K562 (cell line): Measurements from ENCODE around the gene MAD2L1. TPM values are rescaled to one million over a fixed set of nuclear protein-coding genes. Genes with fewer than 3 reads are reported as not detected.

Experiments used
- ATAC-seq: fragments of 200-7000 bp; cut with Tn5 transposase; 3 replicates; pipeline ENCODE4 v1.9.1; 2020; ENCODE audit warnings: moderate library complexity
- Bru-seq: library from RNA; stranded (reverse); fragments of 400-500 nt; gene quantifications from one replicate; lab custom pipeline; 2021; lab: Mats Ljungman, UMichigan
- BruChase-seq, 2 experiments: library from RNA; stranded (reverse); fragments of 400-500 nt; gene quantifications; one replicate each; lab custom pipeline; 2021; lab: Mats Ljungman, UMichigan
- BruUV-seq: library from RNA; stranded (reverse); fragments of 400-500 nt; replicated peaks from 2 replicates; lab custom pipeline; 2021; lab: Mats Ljungman, UMichigan
- CTCF ChIA-PET: fragments of 300-600 bp; formaldehyde crosslinking; extraction: SDS; loops from one replicate; lab custom pipeline; 2021; ENCODE audit warnings: low intra/inter-chr PET ratio; lab: Yijun Ruan, JAX
- POLR2A ChIA-PET: fragments of 300-600, 350-650 bp; sonication (Branson Sonifier 250); formaldehyde crosslinking; extraction: SDS; loops from one replicate; lab custom pipeline; 2021; ENCODE audit warnings: antibody characterized with exemption, inconsistent platforms; lab: Yijun Ruan, JAX
- DNase-seq, 4 experiments: peaks; one replicate each; pipeline versions ENCODE4 v3.0.0 to v3.0.0-alpha.2; 2011 to 2018; ENCODE audit warnings: low spot score in 3 of 4, mixed read lengths in 3 of 4; ENCODE audit errors: extremely low read depth in 1 of 4
- FAIRE-seq: peaks from 2 replicates; lab custom pipeline; 2011; peaks lifted over from hg19 to GRCh38; lab: Jason Lieb, UNC
- H2AFZ ChIP-seq: 2 replicates; pipeline ENCODE4 v1.6.0; 2011; ENCODE audit warnings: low read depth, low read length, control low read depth, inconsistent platforms
- H3K27ac ChIP-seq: fragments of 200-600 bp; 3 replicates; pipeline ENCODE4 v1.8.0; 2011; ENCODE audit warnings: low read depth, mild to moderate bottlenecking, control low read depth, inconsistent platforms, low read length, moderate library complexity, mixed read lengths; ENCODE audit errors: extremely low read depth
- H3K27me3 ChIP-seq, 2 experiments: fragments of 300-600 bp in 1 of 2; 2 replicates in 1 of 2; 3 replicates in 1 of 2; pipeline versions ENCODE4 v1.6.0 to v1.8.0; 2011; ENCODE audit warnings: inconsistent platforms in 2 of 2, low read length in 2 of 2, mild to moderate bottlenecking in 1 of 2, mixed read lengths in 1 of 2, moderate library complexity in 1 of 2; ENCODE audit not compliant: control insufficient read depth in 2 of 2, insufficient read depth in 2 of 2
- H3K36me3 ChIP-seq: fragments of 300-600 bp; 3 replicates; pipeline ENCODE4 v1.8.0; 2011; ENCODE audit warnings: mild to moderate bottlenecking, low read length, inconsistent platforms; ENCODE audit not compliant: control insufficient read depth, insufficient read depth
- H3K4me1 ChIP-seq, 2 experiments: fragments of 200-600 bp in 1 of 2; replicated peaks in 1 of 2; 2 replicates in 1 of 2; 3 replicates in 1 of 2; pipeline versions ENCODE4 v1.5.1 to v1.8.0; 2011; ENCODE audit warnings: inconsistent platforms in 2 of 2, low read length in 2 of 2, mild to moderate bottlenecking in 1 of 2, mixed read lengths in 1 of 2, moderate library complexity in 1 of 2; ENCODE audit not compliant: control insufficient read depth in 2 of 2, insufficient read depth in 2 of 2
- H3K4me2 ChIP-seq: 2 replicates; pipeline ENCODE4 v1.6.1; 2011; ENCODE audit warnings: low read length, control low read depth, inconsistent platforms, mixed read lengths; ENCODE audit not compliant: insufficient read depth
- H3K4me3 ChIP-seq: fragments of 200-600 bp; sonication (generic), shearing (Covaris generic); 2 replicates; pipeline ENCODE4 v1.5.1; 2016; ENCODE audit warnings: control low read depth, inconsistent platforms
- H3K79me2 ChIP-seq: fragments of 200-600 bp; 3 replicates; pipeline ENCODE4 v1.8.0; 2011; ENCODE audit warnings: low read length, inconsistent platforms; ENCODE audit not compliant: control insufficient read depth, insufficient read depth
- H3K9ac ChIP-seq, 2 experiments: 2 replicates each; pipeline versions ENCODE4 v1.6.0 to v1.6.1; 2011; ENCODE audit warnings: low read depth in 2 of 2, low read length in 2 of 2, control low read depth in 1 of 2, inconsistent platforms in 1 of 2, mild to moderate bottlenecking in 1 of 2, mixed read lengths in 1 of 2; ENCODE audit not compliant: insufficient read depth in 1 of 2
- H3K9me1 ChIP-seq: one replicate; pipeline ENCODE4 v1.6.0; 2011; ENCODE audit warnings: inconsistent platforms, mild to moderate bottlenecking, low read length, moderate library complexity; ENCODE audit not compliant: control insufficient read depth, insufficient read depth
- H3K9me3 ChIP-seq: replicated peaks from 2 replicates; pipeline ENCODE4 v1.5.1; 2011; ENCODE audit warnings: low read depth, low read length, inconsistent platforms; ENCODE audit not compliant: control insufficient read depth, insufficient read depth
- H4K20me1 ChIP-seq: replicated peaks from 2 replicates; pipeline ENCODE4 v1.6.1; 2011; ENCODE audit warnings: low read length, inconsistent platforms, mixed read lengths; ENCODE audit not compliant: control insufficient read depth, insufficient read depth
- CHD1 ChIP-seq: fragments of 200-600 bp; sonication (generic); IDR thresholded peaks from one replicate; pipeline ENCODE4 v1.6.1; 2012; ENCODE audit warnings: mild to moderate bottlenecking, moderate library complexity, low read length, inconsistent platforms
- HLTF ChIP-seq: fragments of 450-650 bp; IDR thresholded peaks from 2 replicates; pipeline ENCODE4 v1.6.1; 2016
- JUN ChIP-seq, 2 experiments: sonication (generic) in 1 of 2; formaldehyde crosslinking in 1 of 2; IDR thresholded peaks; 2 replicates each; pipeline versions ENCODE4 v1.6.1 to v1.8.0; 2012 to 2022; ENCODE audit warnings: borderline replicate concordance in 2 of 2, mild to moderate bottlenecking in 2 of 2, improper control_type of control experiment in 1 of 2, low read depth in 1 of 2, low read length in 1 of 2, missing genetic modification reagents in 1 of 2
- MECOM ChIP-seq: fragments of 250-450 bp; sonication (Bioruptor Pico); IDR thresholded peaks from 2 replicates; pipeline ENCODE4 v1.8.0; 2022; ENCODE audit warnings: inconsistent platforms
- MEIS2 ChIP-seq: fragments of 450-650 bp; IDR thresholded peaks from 2 replicates; pipeline ENCODE4 v1.6.1; 2014; ENCODE audit warnings: mild to moderate bottlenecking; ENCODE audit not compliant: partially characterized antibody
- PML ChIP-seq: IDR thresholded peaks from 2 replicates; pipeline ENCODE4 v1.6.1; 2012; ENCODE audit warnings: low read length, inconsistent platforms
- POLR2AphosphoS5 ChIP-seq: IDR thresholded peaks from 2 replicates; pipeline ENCODE4 v1.6.1; 2011; ENCODE audit warnings: mild to moderate bottlenecking, low read depth, low read length, moderate library complexity; ENCODE audit not compliant: control insufficient read depth, insufficient read depth
- POLR2G ChIP-seq: fragments of 200-400 bp; formaldehyde crosslinking; IDR thresholded peaks from 2 replicates; pipeline ENCODE4 v1.6.1; 2017; ENCODE audit warnings: low read depth, mild to moderate bottlenecking, antibody characterized with exemption, low read length, moderate library complexity
- THAP12 ChIP-seq: fragments of 250-450 bp; sonication (Bioruptor Pico); IDR thresholded peaks from 2 replicates; pipeline ENCODE4 v1.9.0; 2021; ENCODE audit warnings: mild to moderate bottlenecking, inconsistent platforms
- ZBED1 ChIP-seq: IDR thresholded peaks from 2 replicates; pipeline ENCODE4 v1.6.1; 2014
- WGBS: fragments of 100-300 bp; shearing (Covaris generic); methylation state at CpG from one replicate; pipeline ENCODE4 v1.1.6; 2016; ENCODE audit warnings: low coverage, mixed read lengths; ENCODE audit not compliant: insufficient coverage; ENCODE audit errors: missing lambda C conversion rate; 5-methylcytosine and 5-hydroxymethylcytosine counted together
- in situ Hi-C: fragments of 300-500 bp; cut with MboI; formaldehyde crosslinking; loops from 4 replicates; pipeline ENCODE4 v1.15.0; 2018; ENCODE audit warnings: inconsistent platforms, mixed read lengths
- intact Hi-C: fragments of 100-400 bp; cut with micrococcal nuclease; formaldehyde crosslinking; loops from 2 replicates; pipeline ENCODE4 v1.14.2; 2022
- long read RNA-seq, 3 experiments: library from polyadenylated mRNA in 2 of 3; library from RNA in 1 of 3; unstranded in 2 of 3; stranded (forward) in 1 of 3; transcript quantifications; one replicate each; pipeline ENCODE4 v2.0.0, GENCODE V29; 2019 to 2022
- polyA minus RNA-seq, 3 experiments: library from RNA; depleted of rRNA, polyadenylated mRNA; stranded (reverse); fragments of >200 nt; gene quantifications; 2 replicates each; pipeline ENCODE4 v1.2.3, GENCODE V29; 2011
- polyA plus RNA-seq, 8 experiments: library from polyadenylated mRNA; depleted of rRNA in 4 of 8; stranded (reverse) in 5 of 8; unstranded in 3 of 8; fragments of >200 nt; fragmentation: Nextera tagmentation in 2 of 8; fragmentation: Illumina TruSeq in 1 of 8; extraction: Ambion mirVana in 2 of 8; extraction: Trizol in 1 of 8; gene quantifications; 2 replicates each; pipeline versions ENCODE4 v1.2.1 to v1.2.3, GENCODE V29; 2011 to 2014; ENCODE audit warnings: inconsistent platforms in 1 of 8, missing spikeins in 1 of 8
- total RNA-seq, 7 experiments: library from RNA; depleted of rRNA in 6 of 7; stranded (reverse); fragments of >200 nt in 6 of 7; fragmentation: Illumina TruSeq in 2 of 7; extraction: Trizol in 2 of 7; gene quantifications; 2 replicates each; pipeline versions ENCODE4 v1.2.1 to v1.2.3, GENCODE V29; 2011 to 2021; ENCODE audit warnings: low replicate concordance in 1 of 7

Gene MAD2L1
- total RNA-seq (2011; cell fraction: chromatin; rRNA removed; ENCODE audit: low replicate concordance) = 24.4 and 36.0 TPM in 2 replicates
- total RNA-seq (2011; cell fraction: nucleolus; rRNA removed) = 30.1 and 33.0 TPM in 2 replicates
- 34.8 and 42.7 TPM in 2 replicates for total RNA-seq (2011; cell fraction: nucleoplasm; rRNA removed)
- 112 and 129 TPM in 2 replicates for total RNA-seq (2014; rRNA removed)
- total RNA-seq (2014; rRNA removed; fragmentation: Illumina TruSeq; extraction: Trizol) = 164 and 178 TPM in 2 replicates
- 110 and 115 TPM in 2 replicates for total RNA-seq (2015; rRNA removed; fragmentation: Illumina TruSeq; extraction: Trizol)
- 98.5 and 103 TPM in 2 replicates for total RNA-seq (2021)
- polyA plus RNA-seq (2011; rRNA removed) = 161 and 193 TPM in 2 replicates
- polyA plus RNA-seq (2011; cell fraction: cytosol; rRNA removed) = 73.3 and 97.3 TPM in 2 replicates
- polyA plus RNA-seq (2011; cell fraction: nucleus; rRNA removed) = 75.5 and 111 TPM in 2 replicates
- polyA plus RNA-seq (2012) = 91.8 and 167 TPM in 2 replicates
- 75.0 and 84.4 TPM in 2 replicates for polyA plus RNA-seq (2014; fragmentation: Illumina TruSeq; extraction: Trizol)
- polyA plus RNA-seq (2014; fragmentation: Nextera tagmentation; extraction: Ambion mirVana) = 100 to 1,000 TPM; 395 to 494 TPM
- 78.9 and 103 TPM in 2 replicates for polyA plus RNA-seq (2014; rRNA removed)
- 66.8 and 77.7 TPM in 2 replicates for polyA minus RNA-seq (2011; rRNA and poly(A)+ RNA removed)
- polyA minus RNA-seq (2011; cell fraction: cytosol; rRNA and poly(A)+ RNA removed) = 33.4 and 59.5 TPM in 2 replicates
- polyA minus RNA-seq (2011; cell fraction: nucleus; rRNA and poly(A)+ RNA removed) = 38.8 and 63.4 TPM in 2 replicates
- Bru-seq, nascent RNA = percentile 97 among the genes with signal in this experiment
- BruChase-seq, experiment 1, labeled RNA remaining after a 2-hour chase = percentile 96 among the genes with signal in this experiment
- percentile 94 among the genes with signal in this experiment for BruChase-seq, experiment 2, labeled RNA remaining after a 6-hour chase
- long read RNA-seq, experiment 1, full-length matches to known transcripts = 369 of 403 reads
- long read RNA-seq, experiment 1, partial matches to known transcripts = 25 of 403 reads
- long read RNA-seq, experiment 1, other reads (novel, unspliced or antisense) = 9 of 403 reads
- long read RNA-seq, experiment 2, full-length matches to known transcripts = 35 of 81 reads
- long read RNA-seq, experiment 2, partial matches to known transcripts = 2 of 81 reads
- long read RNA-seq, experiment 2, other reads (novel, unspliced or antisense) = 44 of 81 reads
- long read RNA-seq, experiment 3, full-length matches to known transcripts = 232 of 242 reads
- long read RNA-seq, experiment 3, partial matches to known transcripts = 1 of 242 reads
- long read RNA-seq, experiment 3, other reads (novel, unspliced or antisense) = 9 of 242 reads

GRCh38 chr4:120066517-120067340, at the start of gene MAD2L1:
Gene MAD2L1, minus strand, starts transcription at chr4:120066848. Its CDS starts 114 bp downstream, at chr4:120066734.
- ATAC-seq (peak; percentile 91), FAIRE-seq (peak; percentile 99)
- BruUV-seq = no TSS peak
- no peak for TF ChIP-seq MECOM (CRISPR knock-in tag)
- peak; percentile 94 for TF ChIP-seq POLR2AphosphoS5
- TF ChIP-seq HLTF = peak; percentile 55; the same call in 1 of the 2 replicates
- peak; percentile 95 for TF ChIP-seq POLR2G
- peak; percentile 68; the same call in 1 of the 2 replicates for TF ChIP-seq THAP12 (CRISPR knock-in tag)
- TF ChIP-seq MEIS2 = peak; percentile 86
- TF ChIP-seq PML = peak; percentile 79
- peak; percentile 66 for TF ChIP-seq CHD1
- peak; percentile 7; the same call in 1 of the 2 replicates for TF ChIP-seq JUN (IDR thresholded peaks at IDR 0.05; ENCODE audit: borderline replicate concordance, low read depth, low read length)
- no peak for TF ChIP-seq JUN (CRISPR knock-in tag; IDR thresholded peaks at IDR 0.05; ENCODE audit: borderline replicate concordance)
- 0 out of 2 replicates have a peak, but pooled peaks have one; percentile 56 for TF ChIP-seq ZBED1

More at GRCh38 chr4:120066517-120067340, at the start of gene MAD2L1:
- Histone ChIP-seq H3K27ac (peak within 1 kb of the TSS; percentile 91), H3K9me3 (no peaks in the 10 kb centered on the region), H3K9me1 (no peaks in the 10 kb centered on the region), H3K36me3 (peaks cover 37% of the 10 kb centered on the region), H2AFZ (peak within 1 kb of the TSS; percentile 91), H4K20me1 (peaks cover 8% of the 10 kb centered on the region; the same call in 1 of the 2 replicates), H3K4me1 (peaks cover 3 to 25% of the 10 kb centered on the region in 2 experiments), H3K9ac (peak within 1 kb of the TSS; percentile 84 to 96), H3K4me3 (peak within 1 kb of the TSS; percentile 78), H3K79me2 (peaks cover 77% of the 10 kb centered on the region), H3K4me2 (peak within 1 kb of the TSS; percentile 90), H3K27me3 (no peaks in the 10 kb centered on the region)
- WGBS = under 1% methylated on average over 65 of the region's 65 CpGs
- POLR2A ChIA-PET = interaction anchor here (0.6 to 1.2 kb wide), 4 partner anchors 9 to 598 kb away, joined by 3 to 4 read pairs (median 4); no protein-coding TSS in a partner anchor
- intact Hi-C loops (no loop called here), in situ Hi-C loops (no loop called here)
- CTCF ChIA-PET = no interaction called here
- peak; percentile 89 to 99 (median 92) for DNase-seq
